Occipital lobe (tissue), 2 donors: Measurements from ENCODE around the gene BAG1. TPM values are rescaled to one million over a fixed set of nuclear protein-coding genes. Genes with fewer than 3 reads are reported as not detected.

Source experiments
- DNase-seq: peaks from one replicate; lab custom pipeline; 2025; lab: John Stamatoyannopoulos, UW
- total RNA-seq: library from RNA; depleted of rRNA; stranded (reverse); fragments of >200 nt; gene quantifications from one replicate; pipeline ENCODE4 v1.2.3, GENCODE V29; 2014

BAG1 gene
- total RNA-seq, 1 donor from 2014 or later, result 26.7 TPM

- no peak for DNase-seq
Observed at GRCh38 chr9:33273972-33274328, 9.4 kb upstream of the BAG1 start.

- no peak for DNase-seq
Observed at GRCh38 chr9:33273266-33273971, 8.9 kb upstream of the BAG1 start.

DNA sequence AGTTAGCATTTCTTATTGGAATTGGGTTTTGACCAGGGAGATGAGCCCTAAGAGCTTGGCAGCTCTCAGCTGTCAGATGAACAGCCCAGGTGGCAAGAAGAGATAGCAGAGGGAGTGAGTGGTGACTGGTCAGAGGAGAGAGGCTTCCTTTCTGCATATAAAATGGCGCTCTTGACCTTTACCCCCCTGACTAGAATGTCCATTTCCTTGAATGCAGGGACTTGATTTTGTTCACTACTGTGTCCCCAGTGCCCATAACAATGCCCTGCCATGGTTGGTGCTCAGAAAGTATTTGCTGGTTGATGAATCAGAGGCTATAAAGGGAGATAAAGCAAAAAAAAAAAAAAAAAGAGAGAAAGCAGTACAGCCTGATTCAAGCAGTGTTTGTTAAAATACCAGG is 7.6 kb upstream of the BAG1 start:
- DNase-seq, result no peak

DNA sequence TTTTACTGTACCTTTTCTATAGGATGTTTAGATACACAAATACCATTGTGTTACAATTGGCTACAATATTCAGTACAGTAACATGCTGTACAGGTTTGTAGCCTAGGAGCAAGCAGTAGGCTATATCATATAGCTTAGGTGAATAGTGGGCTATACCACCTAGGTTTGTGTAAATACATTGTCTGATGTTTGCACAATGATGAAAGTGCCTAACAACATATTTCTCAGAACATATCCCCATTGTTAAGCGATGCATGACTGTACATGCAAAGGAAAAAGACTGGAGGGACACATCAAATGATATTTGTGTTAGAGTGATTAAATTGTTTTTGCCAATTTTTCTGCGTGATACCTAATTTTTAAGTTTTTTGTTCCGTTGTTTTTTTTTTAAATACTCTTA is 5.6 kb upstream of the BAG1 start:
- no peak for DNase-seq

- no peak for DNase-seq
Observed at GRCh38 chr9:33267151-33267767, 2.8 kb upstream of the BAG1 start.

DNA sequence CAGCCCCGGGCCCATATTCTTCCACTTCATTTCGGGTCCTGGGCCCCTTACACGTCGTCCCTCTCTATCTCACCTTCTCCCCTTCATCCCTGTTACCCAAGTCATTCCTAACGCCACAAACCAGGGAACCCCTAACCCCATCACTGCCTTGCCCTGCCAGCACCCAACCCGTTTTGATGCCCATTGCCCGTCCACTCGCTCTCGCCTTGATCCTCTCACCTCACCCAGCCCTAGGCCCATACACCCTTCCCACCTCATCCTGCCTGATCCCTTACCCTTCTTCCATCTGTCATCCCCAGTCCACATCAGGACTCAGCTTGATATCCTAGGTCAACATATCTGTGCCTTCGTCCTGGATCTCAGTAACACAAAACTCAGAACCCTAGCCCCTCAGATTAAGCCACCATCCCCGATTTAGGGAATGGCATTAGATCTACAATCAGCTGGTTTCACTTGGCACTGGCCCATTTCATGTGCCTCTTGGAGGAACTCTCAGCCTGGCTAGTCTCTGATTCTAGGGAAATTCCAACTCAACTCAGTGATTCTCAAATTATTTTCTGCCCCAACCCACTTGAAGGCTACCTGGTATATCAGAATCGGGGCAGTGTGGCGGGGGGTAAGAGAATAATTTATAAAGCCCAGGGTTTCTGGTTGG is 830 bp upstream of the BAG1 start:
- DNase-seq, result no peak

DNA sequence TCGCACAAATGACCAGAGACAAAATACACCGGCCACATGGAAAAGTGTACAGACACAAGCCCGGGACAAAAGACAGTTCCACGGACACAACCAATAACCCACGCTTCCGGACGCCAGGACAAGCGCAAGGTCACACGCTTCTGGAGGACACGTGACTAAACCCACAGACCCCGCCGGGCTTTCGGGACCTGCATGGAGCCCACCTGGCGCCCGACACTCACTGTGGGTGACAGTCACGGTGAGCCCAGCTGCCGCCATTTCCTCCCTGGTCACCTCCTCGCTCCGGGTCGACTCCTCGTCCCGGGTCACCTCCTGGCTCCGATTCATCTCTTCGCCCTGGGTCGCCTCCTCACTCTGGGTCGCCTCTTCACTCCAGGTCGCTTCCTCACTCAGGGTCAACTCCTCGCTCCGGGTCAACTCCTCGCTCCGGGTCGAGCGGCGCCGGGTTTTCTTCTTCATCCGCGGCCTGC is 470 bp downstream of the BAG1 start:
- peak; percentile 33 for DNase-seq

- DNase-seq, result no peak
Observed at GRCh38 chr9:33263131-33264002, 1.1 kb downstream of the BAG1 start.

DNA sequence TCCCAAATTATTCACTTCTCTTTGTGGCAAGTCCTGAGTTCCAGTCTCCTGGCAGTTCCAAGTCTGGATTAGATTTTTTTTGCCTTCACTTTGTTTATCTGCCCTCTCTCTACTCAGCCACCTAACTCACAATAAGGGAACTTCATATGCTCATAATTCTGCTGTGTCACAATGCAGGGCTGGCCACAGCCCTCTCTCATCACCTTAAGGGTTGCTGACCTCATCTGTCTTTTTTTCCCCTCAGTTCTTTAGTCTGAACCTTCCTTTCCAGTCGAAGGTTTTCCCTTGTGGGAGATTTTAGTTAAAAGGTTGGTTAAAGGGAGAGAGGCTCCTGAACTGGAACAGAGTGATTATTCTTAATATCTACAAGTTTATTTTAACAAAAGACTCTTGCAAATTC is 4.1 kb downstream of the BAG1 start:
- DNase-seq, result no peak

GRCh38 chr9:33257276-33257675 is 7.2 kb downstream of the BAG1 start:
- no peak for DNase-seq

DNA sequence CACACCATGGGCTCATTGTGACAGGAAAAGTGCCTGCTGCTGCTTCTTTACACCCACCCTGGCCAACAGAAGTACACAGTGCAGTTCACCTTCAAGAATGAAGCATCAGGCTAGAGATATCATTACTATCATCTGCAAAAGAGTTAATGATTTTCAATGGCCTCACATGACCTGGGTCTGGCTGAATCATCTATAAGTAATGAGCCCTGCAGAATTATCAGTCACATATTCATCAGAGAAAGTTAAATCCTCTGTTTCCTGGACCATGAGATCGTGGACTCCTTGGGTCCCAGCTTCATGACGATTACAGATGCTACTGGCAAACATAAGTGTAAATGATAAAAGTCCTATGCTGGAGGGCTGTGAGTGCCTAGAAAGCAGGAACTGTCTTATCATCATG is 8.3 kb downstream of the BAG1 start:
- no peak for DNase-seq

DNA sequence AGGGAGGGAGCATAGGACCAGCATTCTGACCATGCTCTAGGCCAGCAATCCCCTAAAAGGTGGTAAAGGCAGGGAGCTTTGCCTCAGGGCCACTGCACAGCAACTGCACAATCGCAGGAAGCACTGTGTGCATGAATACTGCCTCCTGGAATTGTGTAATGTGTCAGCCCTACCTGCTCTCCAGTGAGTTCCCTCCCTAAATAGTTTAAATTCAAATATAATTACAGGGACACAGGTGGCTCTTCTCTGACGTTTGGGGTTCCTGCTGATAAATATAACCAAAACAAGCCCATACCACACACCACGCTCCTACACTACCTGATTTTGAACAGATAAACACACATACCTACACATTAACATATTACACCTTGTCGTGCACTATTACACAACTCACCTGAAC is 9.0 kb downstream of the BAG1 start:
- no peak for DNase-seq

- DNase-seq, result no peak
Observed at GRCh38 chr9:33255014-33255413, 9.5 kb downstream of the BAG1 start.

DNA sequence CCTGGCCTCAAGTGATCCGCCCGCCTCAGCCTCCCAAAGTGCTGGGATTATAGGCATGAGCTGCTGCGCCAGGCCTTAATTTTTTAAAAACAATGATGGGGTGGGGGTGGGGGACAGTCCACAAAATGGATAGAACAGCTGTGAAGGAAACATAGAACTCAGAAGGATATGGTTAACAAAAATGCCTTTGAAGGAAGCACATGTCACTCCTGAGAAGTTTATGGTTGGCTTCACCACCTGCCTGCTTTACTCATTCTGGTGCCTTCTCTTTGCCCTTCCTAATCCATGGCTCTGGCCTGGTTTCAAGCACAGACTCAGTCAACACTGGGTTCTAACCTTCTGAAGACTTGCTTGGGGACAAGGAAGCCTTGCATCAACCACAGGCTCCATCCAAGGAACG is 10.3 kb downstream of the BAG1 start:
- no peak for DNase-seq

- no peak for DNase-seq
Observed at GRCh38 chr9:33250458-33250995, 14.0 kb downstream of the BAG1 start.

GRCh38 chr9:33249983-33250382 is 14.5 kb downstream of the BAG1 start:
- DNase-seq, result no peak

DNA sequence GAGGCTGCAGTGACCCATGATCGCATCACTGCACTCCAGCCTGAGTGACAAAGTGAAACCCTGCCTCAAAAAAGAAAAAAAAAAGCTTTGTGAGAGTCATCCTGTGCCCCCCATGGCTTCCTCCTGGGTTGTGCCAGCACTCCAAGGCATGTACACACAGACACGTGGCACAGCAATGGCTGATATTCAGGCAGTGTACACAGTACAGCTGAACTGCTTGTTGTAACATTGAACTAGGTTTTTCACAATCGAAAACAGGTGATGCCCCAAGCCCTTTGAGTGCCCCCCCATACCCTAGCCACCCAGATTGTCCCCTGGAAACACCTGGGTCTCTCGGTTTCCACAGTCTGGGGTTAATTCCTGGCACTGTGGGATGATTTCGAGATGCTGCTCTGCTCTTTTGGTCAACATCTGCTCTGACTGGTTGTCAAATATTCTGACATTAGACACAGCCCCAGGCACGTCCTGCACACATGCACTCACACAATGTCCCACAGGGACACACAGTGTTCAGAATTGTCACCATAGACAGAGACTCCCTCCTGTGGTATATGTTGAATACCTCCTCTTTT is 15.3 kb downstream of the BAG1 start:
- no peak for DNase-seq

DNA sequence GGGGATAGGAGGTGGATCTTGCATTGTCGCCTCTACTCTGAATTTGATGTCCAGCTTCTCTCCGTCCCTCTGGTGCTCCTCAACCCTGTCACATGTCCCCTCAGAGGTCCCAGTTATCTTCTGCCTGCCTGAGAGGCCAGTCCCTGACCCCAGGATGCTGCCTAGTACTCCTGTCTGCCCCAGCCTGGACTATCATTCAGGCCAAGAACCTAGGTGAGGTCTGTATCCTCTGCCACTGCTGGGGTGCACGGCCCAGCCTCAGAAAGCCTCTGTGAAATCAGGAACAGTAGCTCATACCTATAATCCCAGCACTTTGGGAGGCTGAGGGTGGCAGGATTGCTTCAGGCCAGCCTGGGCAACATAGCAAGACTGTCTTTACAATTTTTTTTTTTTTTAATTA is 15.9 kb downstream of the BAG1 start:
- no peak for DNase-seq

DNA sequence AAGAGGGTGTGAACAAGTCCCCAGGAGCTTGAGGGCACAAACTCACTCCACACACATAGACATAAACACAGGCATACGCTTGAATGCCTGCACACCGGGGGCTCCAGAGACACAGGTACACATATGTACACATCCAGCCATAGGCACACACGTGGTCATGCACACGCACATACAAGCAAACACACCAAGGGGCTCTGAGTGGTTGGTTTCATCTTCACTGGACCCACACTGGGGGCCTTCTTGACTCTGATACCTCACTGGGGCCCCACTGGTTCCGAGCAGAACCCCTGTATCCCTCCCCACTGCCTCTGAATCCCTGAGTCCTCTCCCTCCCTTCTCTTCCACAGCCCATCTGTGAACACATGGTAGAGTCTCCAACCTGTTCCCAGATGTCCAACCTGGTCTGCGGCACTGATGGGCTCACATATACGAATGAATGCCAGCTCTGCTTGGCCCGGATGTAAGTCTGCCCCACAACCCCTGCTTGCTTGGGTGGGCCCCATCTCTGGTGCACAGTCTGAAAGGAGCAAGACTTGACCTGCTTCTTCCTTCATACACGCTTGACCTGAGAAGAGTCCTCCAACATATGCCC is 18.1 kb downstream of the BAG1 start:
- no peak for DNase-seq

DNA sequence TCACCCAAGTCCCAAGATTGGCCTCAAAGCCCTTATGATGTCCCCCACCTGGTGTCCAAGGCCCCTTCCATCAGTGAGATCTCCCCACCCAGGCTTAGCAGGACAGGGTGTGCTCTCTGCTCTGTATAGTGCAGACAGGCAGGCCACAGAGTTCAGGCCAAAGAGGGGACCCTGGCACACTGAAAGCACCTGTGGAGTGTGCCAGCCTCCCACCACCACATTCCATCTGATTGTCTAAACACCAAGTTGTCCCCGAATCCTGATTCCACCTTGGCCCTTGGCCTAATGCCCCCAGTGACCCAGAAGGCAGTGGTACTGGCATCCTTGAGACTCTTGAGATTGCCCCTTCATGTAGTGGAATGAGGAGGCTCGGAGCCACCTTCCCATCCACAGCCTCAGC is 19.2 kb downstream of the BAG1 start:
- DNase-seq, result no peak
